ENCODE results near the gene CABP4. TPM values are rescaled to one million over a fixed set of nuclear protein-coding genes. Genes with fewer than 3 reads are reported as not detected.
"Not testable (repeated sequence)": the region's sequence is repeated elsewhere in the genome, so short reads cannot be mapped to it uniquely, and the experiment has no call there.

CABP4 gene
- total RNA-seq, 1 experiment from 2014 or later = not detected

DNA sequence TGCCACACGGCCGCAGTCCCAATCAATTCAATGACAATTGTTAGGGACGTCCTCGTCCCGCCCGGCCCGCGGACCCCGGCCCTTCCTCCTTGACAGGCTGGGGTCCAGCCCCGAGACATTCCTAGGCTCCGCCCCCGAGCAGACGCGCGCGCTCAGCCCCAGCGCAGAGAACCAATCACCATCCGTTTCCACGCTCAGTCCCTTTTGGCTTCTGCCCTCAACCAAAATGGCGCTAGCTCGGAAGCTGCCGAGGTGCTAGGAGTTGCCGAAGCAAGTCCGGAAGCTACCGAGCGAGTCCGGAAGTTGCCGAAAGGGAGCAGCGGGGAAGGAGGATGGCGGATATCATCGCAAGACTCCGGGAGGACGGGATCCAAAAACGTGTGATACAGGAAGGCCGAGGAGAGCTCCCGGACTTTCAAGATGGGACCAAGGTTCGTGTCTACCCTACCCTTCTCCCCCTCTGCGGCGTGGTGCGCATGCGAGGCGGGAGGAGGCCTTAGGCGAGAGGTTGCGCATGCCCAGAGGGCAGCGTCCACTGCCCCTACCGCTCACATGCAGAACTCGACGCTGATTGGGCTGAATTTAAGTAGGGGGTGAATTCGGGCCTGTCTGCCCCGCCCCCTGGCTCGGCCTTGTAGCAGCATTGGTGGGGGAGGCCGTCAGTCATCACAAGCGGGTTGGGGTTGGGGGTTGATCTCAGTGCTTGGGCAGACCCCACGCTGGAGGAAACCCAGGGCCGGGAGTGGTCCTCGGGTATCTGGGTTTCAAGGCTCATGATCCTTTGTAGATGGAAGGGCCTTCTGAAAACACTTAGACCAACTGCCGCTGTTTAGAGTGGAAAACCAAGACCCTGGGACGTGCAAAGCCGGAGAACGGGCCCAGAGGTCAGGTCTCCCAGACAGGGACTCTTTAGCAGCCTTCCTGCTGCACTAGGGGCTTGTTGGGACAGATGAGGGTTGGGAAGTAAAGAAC, 28.0 kb downstream of the CABP4 start, which contains the start of gene AIP:
TSS of gene AIP (plus strand) at position 200 of the 972 bp plus-strand sequence. CDS start at position 333, 133 bp downstream.
- Histone ChIP-seq H4K20me1 (ENCODE audit: insufficient read depth, low read depth, low read length) (no peaks in the 10 kb centered on the region), H3K79me2 (ENCODE audit: low read length) (peaks cover 15% of the 10 kb centered on the region), H3K9me2 (replicated peaks; ENCODE audit: insufficient read depth, low read length) (no peaks in the 10 kb centered on the region), H3K9ac (ENCODE audit: low read length) (peak within 1 kb of the TSS; percentile 70), H3K27me3 (ENCODE audit: low read length) (no peaks in the 10 kb centered on the region), H2AFZ (ENCODE audit: low read length) (peak within 1 kb of the TSS; percentile 75), H3K4me2 (ENCODE audit: low read depth, low read length, poor library complexity, severe bottlenecking) (peak within 1 kb of the TSS; percentile 80), H3K4me1 (ENCODE audit: low read length) (peaks cover 46% of the 10 kb centered on the region), H3K9me3 (ENCODE audit: low read length) (no peaks in the 10 kb centered on the region), H3K4me3 (ENCODE audit: low read length) (peak within 1 kb of the TSS; percentile 60), H3K27ac (ENCODE audit: low read length) (peak within 1 kb of the TSS; percentile 88), H3K36me3 (ENCODE audit: insufficient read depth, low read length) (no peaks in the 10 kb centered on the region)
- DNase-seq = peak; percentile 99

DNA sequence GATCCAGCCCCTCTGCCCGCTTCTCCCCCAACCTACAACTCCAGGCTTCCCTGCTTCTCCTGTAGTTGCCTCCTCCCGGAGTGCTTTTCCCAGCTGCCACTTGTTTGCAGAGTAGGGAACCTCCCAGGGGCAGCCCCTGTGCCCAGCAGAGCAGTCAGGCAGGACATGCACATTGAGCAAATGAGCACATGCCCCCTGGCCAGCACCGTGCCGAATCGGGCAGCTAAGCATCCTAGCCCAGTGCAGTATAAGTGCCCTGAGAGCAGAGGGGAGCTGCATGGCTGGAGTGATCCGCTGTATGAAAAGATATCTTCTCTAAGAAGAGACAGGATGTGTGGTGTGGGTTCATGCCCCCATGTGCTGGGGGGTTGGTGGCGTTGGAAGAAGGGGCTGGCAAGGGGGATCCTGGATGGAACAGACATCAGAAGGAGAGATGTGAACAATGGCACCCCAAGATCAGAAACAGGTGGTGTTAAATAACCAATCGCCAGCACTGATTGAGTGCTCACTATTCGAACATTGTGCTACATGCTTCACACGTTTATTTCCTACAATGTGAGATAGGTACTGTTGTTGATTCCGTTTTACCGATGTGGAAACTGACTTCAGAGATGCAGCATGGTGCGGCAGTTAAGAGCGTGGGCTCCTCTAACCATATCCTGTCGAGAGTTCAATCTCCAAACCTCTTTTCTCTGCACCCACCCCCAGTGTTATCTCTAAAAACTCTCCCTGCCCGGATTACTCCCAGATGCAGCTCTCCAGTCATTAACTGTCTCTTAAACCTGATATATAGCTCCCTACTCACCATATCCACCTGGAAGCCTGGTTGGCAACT, 28.9 kb downstream of the CABP4 start:
- H3K4me1 ChIP-seq (ENCODE audit: low read length) = peaks cover 51% of the 10 kb centered on the region

DNA sequence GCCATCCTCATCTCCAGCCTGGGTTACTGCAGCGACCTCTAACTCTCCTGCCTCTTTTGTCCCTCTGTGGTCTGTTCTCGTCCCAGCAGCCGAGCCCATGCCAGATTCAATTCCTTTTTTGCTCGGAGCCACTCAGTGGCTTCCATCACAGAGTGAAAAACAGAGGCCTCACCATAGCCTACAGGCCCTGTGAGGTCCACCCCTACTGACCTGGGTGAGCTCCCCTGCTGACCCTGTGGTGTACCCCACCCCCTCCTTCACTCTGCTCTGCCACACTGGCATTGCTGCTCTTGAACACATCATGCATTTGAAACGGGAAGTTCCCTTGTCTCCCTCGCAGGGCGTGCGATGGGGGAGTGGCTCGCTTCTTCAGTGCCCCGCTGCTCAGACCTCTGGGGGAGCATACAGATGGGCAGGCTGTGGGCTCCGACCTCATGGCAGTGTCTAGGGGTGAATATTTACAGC, 29.7 kb downstream of the CABP4 start:
- Histone ChIP-seq H3K27me3 (ENCODE audit: low read length) (no peaks in the 10 kb centered on the region), H3K4me2 (ENCODE audit: low read depth, low read length, poor library complexity, severe bottlenecking) (peak overlapping the region; percentile 80), H3K9ac (ENCODE audit: low read length) (peak overlapping the region; percentile 70), H4K20me1 (ENCODE audit: insufficient read depth, low read depth, low read length) (no peaks in the 10 kb centered on the region), H3K79me2 (ENCODE audit: low read length) (peaks cover 15% of the 10 kb centered on the region), H3K4me3 (ENCODE audit: low read length) (peak overlapping the region; percentile 60), H2AFZ (ENCODE audit: low read length) (no peak overlapping the region), H3K27ac (ENCODE audit: low read length) (peak overlapping the region; percentile 88), H3K9me2 (replicated peaks; ENCODE audit: insufficient read depth, low read length) (no peaks in the 10 kb centered on the region), H3K9me3 (ENCODE audit: low read length) (no peaks in the 10 kb centered on the region), H3K36me3 (ENCODE audit: insufficient read depth, low read length) (no peaks in the 10 kb centered on the region), H3K4me1 (ENCODE audit: low read length) (peaks cover 52% of the 10 kb centered on the region)
- DNase-seq = peak; percentile 93

More for the DNA sequence above, 28.9 kb downstream of the CABP4 start:
- Histone ChIP-seq H2AFZ (ENCODE audit: low read length) (no peak overlapping the region), H3K27ac (ENCODE audit: low read length) (peak overlapping the region; percentile 88), H3K4me2 (ENCODE audit: low read depth, low read length, poor library complexity, severe bottlenecking) (peak overlapping the region; percentile 80), H3K9me3 (ENCODE audit: low read length) (no peaks in the 10 kb centered on the region), H3K36me3 (ENCODE audit: insufficient read depth, low read length) (no peaks in the 10 kb centered on the region), H3K79me2 (ENCODE audit: low read length) (peaks cover 15% of the 10 kb centered on the region), H3K9ac (ENCODE audit: low read length) (peak overlapping the region; percentile 70), H4K20me1 (ENCODE audit: insufficient read depth, low read depth, low read length) (no peaks in the 10 kb centered on the region), H3K9me2 (replicated peaks; ENCODE audit: insufficient read depth, low read length) (no peaks in the 10 kb centered on the region), H3K27me3 (ENCODE audit: low read length) (no peaks in the 10 kb centered on the region), H3K4me3 (ENCODE audit: low read length) (peak overlapping the region; percentile 60)
- DNase-seq = peak; percentile 65

- not testable (repeated sequence) for H3K27me3 ChIP-seq (ENCODE audit: low read length); H3K4me3 ChIP-seq (ENCODE audit: low read length); H3K9me2 ChIP-seq (replicated peaks; ENCODE audit: insufficient read depth, low read length); H2AFZ ChIP-seq (ENCODE audit: low read length); H4K20me1 ChIP-seq (ENCODE audit: insufficient read depth, low read depth, low read length); H3K36me3 ChIP-seq (ENCODE audit: insufficient read depth, low read length); H3K9me3 ChIP-seq (ENCODE audit: low read length); H3K9ac ChIP-seq (ENCODE audit: low read length)
- peak overlapping the region; percentile 80 for H3K4me2 ChIP-seq (ENCODE audit: low read depth, low read length, poor library complexity, severe bottlenecking)
- peak overlapping the region; percentile 88 for H3K27ac ChIP-seq (ENCODE audit: low read length)
- H3K4me1 ChIP-seq (ENCODE audit: low read length) = peaks cover 58% of the 10 kb centered on the region
- peaks cover 15% of the 10 kb centered on the region for H3K79me2 ChIP-seq (ENCODE audit: low read length)
- peak; percentile 90 for DNase-seq
These were observed 30.8 kb downstream of the CABP4 start for GRCh38 chr11:67485873-67486361.

- Histone ChIP-seq H3K27ac (ENCODE audit: low read length) (peak overlapping the region; percentile 32; the same call in 1 of the 2 replicates), H3K4me1 (ENCODE audit: low read length) (peaks cover 59% of the 10 kb centered on the region), H3K79me2 (ENCODE audit: low read length) (peaks cover 15% of the 10 kb centered on the region), H3K4me2 (ENCODE audit: low read depth, low read length, poor library complexity, severe bottlenecking) (peak overlapping the region; percentile 80), H4K20me1 (ENCODE audit: insufficient read depth, low read depth, low read length) (no peaks in the 10 kb centered on the region), H3K9me3 (ENCODE audit: low read length) (no peaks in the 10 kb centered on the region), H3K4me3 (ENCODE audit: low read length) (no peak overlapping the region), H3K36me3 (ENCODE audit: insufficient read depth, low read length) (0 out of 2 replicates have a peak, but pooled peaks cover 3% of the 10 kb centered on the region), H3K9me2 (replicated peaks; ENCODE audit: insufficient read depth, low read length) (no peaks in the 10 kb centered on the region), H3K9ac (ENCODE audit: low read length) (no peak overlapping the region), H2AFZ (ENCODE audit: low read length) (no peak overlapping the region), H3K27me3 (ENCODE audit: low read length) (no peaks in the 10 kb centered on the region)
- DNase-seq = no peak
These were observed 31.5 kb downstream of the CABP4 start for GRCh38 chr11:67486481-67487195.

DNA sequence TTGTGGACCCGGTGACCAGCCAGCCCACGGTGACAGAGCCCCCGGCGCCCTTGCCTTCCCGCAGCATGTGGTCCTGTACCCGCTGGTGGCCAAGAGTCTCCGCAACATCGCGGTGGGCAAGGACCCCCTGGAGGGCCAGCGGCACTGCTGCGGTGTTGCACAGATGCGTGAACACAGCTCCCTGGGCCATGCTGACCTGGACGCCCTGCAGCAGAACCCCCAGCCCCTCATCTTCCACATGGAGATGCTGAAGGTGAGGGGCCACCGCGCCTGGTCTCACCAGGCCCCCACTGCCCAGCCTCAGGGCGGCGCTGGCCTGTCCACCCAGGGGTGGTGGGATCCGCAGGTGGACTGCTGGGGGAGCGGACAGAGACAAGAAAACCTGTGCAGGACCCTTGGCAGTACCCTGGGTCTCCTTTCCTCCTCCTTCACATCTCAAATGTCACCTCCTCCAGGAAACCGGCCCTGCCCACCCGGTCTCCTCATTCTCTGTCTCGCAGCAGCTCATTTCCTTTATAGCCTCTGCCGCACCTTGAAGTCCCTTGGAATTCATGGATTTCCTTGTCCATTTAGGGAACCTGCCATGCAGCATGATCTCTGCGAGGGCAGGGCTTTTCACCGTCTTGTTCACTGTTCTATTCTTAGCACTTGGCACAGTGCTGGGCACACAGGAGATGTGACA, 34.2 kb downstream of the CABP4 start:
- H3K9ac ChIP-seq (ENCODE audit: low read length) = no peak overlapping the region

More for the DNA sequence above, 34.2 kb downstream of the CABP4 start:
- Histone ChIP-seq H3K9me2 (replicated peaks; ENCODE audit: insufficient read depth, low read length) (no peaks in the 10 kb centered on the region), H3K4me1 (ENCODE audit: low read length) (peaks cover 40% of the 10 kb centered on the region), H3K27me3 (ENCODE audit: low read length) (no peaks in the 10 kb centered on the region), H3K4me2 (ENCODE audit: low read depth, low read length, poor library complexity, severe bottlenecking) (no peak overlapping the region), H4K20me1 (ENCODE audit: insufficient read depth, low read depth, low read length) (no peaks in the 10 kb centered on the region), H3K9me3 (ENCODE audit: low read length) (no peaks in the 10 kb centered on the region), H3K4me3 (ENCODE audit: low read length) (no peak overlapping the region), H3K36me3 (ENCODE audit: insufficient read depth, low read length) (peaks cover 13% of the 10 kb centered on the region; the same call in 1 of the 2 replicates), H3K27ac (ENCODE audit: low read length) (no peak overlapping the region), H3K79me2 (ENCODE audit: low read length) (peaks cover 8% of the 10 kb centered on the region), H2AFZ (ENCODE audit: low read length) (no peak overlapping the region)
- DNase-seq = no peak
